CD4-positive, alpha-beta T cell treated with Interleukin-15 for 1 hour (primary cell): Measurements from ENCODE around the gene ATRNL1.

Experiments used
- DNase-seq: peaks from one replicate; pipeline ENCODE4 v3.0.0-alpha.2; 2020

ATRNL1 gene

GRCh38 chr10:115093286-115093775, at the start of gene ATRNL1:
ATRNL1 (plus strand) TSS chr10:115093365; CDS start chr10:115093751, 386 bp downstream.
- no peak for DNase-seq

GRCh38 chr10:115043719-115044118, 49.4 kb upstream of the ATRNL1 start:
- DNase-seq: no peak

- no peak for DNase-seq
Observed at GRCh38 chr10:115044891-115045290, 48.3 kb upstream of the ATRNL1 start.

GRCh38 chr10:115045499-115045898, 47.7 kb upstream of the ATRNL1 start:
- no peak for DNase-seq

- no peak for DNase-seq
Observed at GRCh38 chr10:115046686-115047236, 46.4 kb upstream of the ATRNL1 start.

- no peak for DNase-seq
Observed at GRCh38 chr10:115047705-115048104, 45.5 kb upstream of the ATRNL1 start.

- DNase-seq: no peak
Observed at GRCh38 chr10:115049318-115049717, 43.8 kb upstream of the ATRNL1 start.

- no peak for DNase-seq
Observed at GRCh38 chr10:115049960-115050359, 43.2 kb upstream of the ATRNL1 start.

- DNase-seq: no peak
Observed at GRCh38 chr10:115050375-115051010, 42.7 kb upstream of the ATRNL1 start.

GRCh38 chr10:115051216-115051615, 41.9 kb upstream of the ATRNL1 start:
- no peak for DNase-seq

- DNase-seq: no peak
Observed at GRCh38 chr10:115052226-115052625, 40.9 kb upstream of the ATRNL1 start.

- DNase-seq: no peak
Observed at GRCh38 chr10:115052728-115053127, 40.4 kb upstream of the ATRNL1 start.

- no peak for DNase-seq
Observed at GRCh38 chr10:115056186-115056585, 37.0 kb upstream of the ATRNL1 start.

- DNase-seq: no peak
Observed at GRCh38 chr10:115059301-115059898, 33.8 kb upstream of the ATRNL1 start.

- DNase-seq: no peak
Observed at GRCh38 chr10:115063701-115064658, 29.2 kb upstream of the ATRNL1 start.

- DNase-seq: no peak
Observed at GRCh38 chr10:115065801-115066200, 27.4 kb upstream of the ATRNL1 start.

GRCh38 chr10:115066528-115066927, 26.6 kb upstream of the ATRNL1 start:
- no peak for DNase-seq

- DNase-seq: no peak
Observed at GRCh38 chr10:115073796-115074195, 19.4 kb upstream of the ATRNL1 start.

- DNase-seq: no peak
Observed at GRCh38 chr10:115082506-115082905, 10.7 kb upstream of the ATRNL1 start.

- DNase-seq: no peak
Observed at GRCh38 chr10:115084277-115084850, 8.8 kb upstream of the ATRNL1 start.

GRCh38 chr10:115091161-115091560, 2.0 kb upstream of the ATRNL1 start:
- no peak for DNase-seq

- no peak for DNase-seq
Observed at GRCh38 chr10:115092258-115092554, 959 bp upstream of the ATRNL1 start.
